Neural progenitor cell (in vitro differentiated cells): Measurements from ENCODE around the gene PRUNE2. TPM values are rescaled to one million over a fixed set of nuclear protein-coding genes. Genes with fewer than 3 reads are reported as not detected.
A peak's percentile ranks its signal among the peaks of the same experiment; 100 is the strongest.

Source experiments
- DNase-seq: peaks from one replicate; pipeline ENCODE4 v3.0.0-alpha.2; 2016; ENCODE audit warnings: low spot score
- H2AFZ ChIP-seq: fragments of 200-600 bp; sonication (generic); replicated peaks from 2 replicates; pipeline ENCODE4 v1.6.1; 2016; ENCODE audit warnings: antibody characterized with exemption
- H3F3A ChIP-seq: fragments of 200-600 bp; sonication (generic); 2 replicates; pipeline ENCODE4 v1.6.1; 2016; ENCODE audit warnings: antibody characterized with exemption, low read depth
- H3K27ac ChIP-seq: fragments of 200-600 bp; sonication (generic); 2 replicates; pipeline ENCODE4 v1.5.1; 2016; ENCODE audit warnings: mild to moderate bottlenecking
- H3K27me3 ChIP-seq: fragments of 200-600 bp; sonication (generic); 2 replicates; pipeline ENCODE4 v1.6.1; 2016; ENCODE audit warnings: mild to moderate bottlenecking, moderate library complexity
- H3K36me3 ChIP-seq: fragments of 200-600 bp; sonication (generic); 2 replicates; pipeline ENCODE4 v1.5.1; 2016
- H3K4me1 ChIP-seq: fragments of 200-600 bp; sonication (generic); 2 replicates; pipeline ENCODE4 v1.6.1; 2016; ENCODE audit warnings: mixed run types
- H3K4me2 ChIP-seq: fragments of 200-600 bp; sonication (generic); 2 replicates; pipeline ENCODE4 v1.6.1; 2016
- H3K4me3 ChIP-seq: fragments of 200-600 bp; sonication (generic); 2 replicates; pipeline ENCODE4 v1.5.1; 2016
- H3K79me2 ChIP-seq: fragments of 200-600 bp; sonication (generic); 2 replicates; pipeline ENCODE4 v1.6.1; 2016; ENCODE audit warnings: low read depth
- H3K9ac ChIP-seq: fragments of 200-600 bp; sonication (generic); 2 replicates; pipeline ENCODE4 v1.6.1; 2016
- H3K9me3 ChIP-seq: fragments of 200-600 bp; sonication (generic); 2 replicates; pipeline ENCODE4 v1.5.1; 2016; ENCODE audit warnings: low read depth
- H4K20me1 ChIP-seq: fragments of 200-600 bp; sonication (generic); 2 replicates; pipeline ENCODE4 v1.6.1; 2016; ENCODE audit warnings: low read depth
- H3K27ac Mint-ChIP-seq: 3 replicates; pipeline ENCODE4 v1.8.0; 2021; ENCODE audit warnings: mixed read lengths
- H3K27me3 Mint-ChIP-seq: 2 replicates; pipeline ENCODE4 v1.8.0; 2022; ENCODE audit warnings: low read depth, mild to moderate bottlenecking, inconsistent platforms, moderate library complexity, mixed read lengths; ENCODE audit not compliant: insufficient read depth
- H3K36me3 Mint-ChIP-seq: 3 replicates; pipeline ENCODE4 v1.8.0; 2021; ENCODE audit warnings: mixed read lengths
- H3K4me1 Mint-ChIP-seq: 3 replicates; pipeline ENCODE4 v1.8.0; 2021; ENCODE audit warnings: mixed read lengths
- H3K4me3 Mint-ChIP-seq: 3 replicates; pipeline ENCODE4 v1.8.0; 2021; ENCODE audit warnings: mild to moderate bottlenecking, moderate library complexity, mixed read lengths
- H3K9me3 Mint-ChIP-seq: 3 replicates; pipeline ENCODE4 v1.8.0; 2020; ENCODE audit warnings: mixed read lengths
- EZH2 ChIP-seq: fragments of 200-600 bp; sonication (generic); IDR thresholded peaks from 2 replicates; pipeline ENCODE4 v1.6.1; 2017; ENCODE audit warnings: antibody characterized with exemption, mild to moderate bottlenecking, moderate library complexity
- EZH2phosphoT487 ChIP-seq: fragments of 200-600 bp; sonication (generic); IDR thresholded peaks from 2 replicates; pipeline ENCODE4 v1.6.1; 2017; ENCODE audit warnings: antibody characterized with exemption
- total RNA-seq: library from RNA; depleted of rRNA; stranded (reverse); fragments of >200 nt; gene quantifications from 2 replicates; pipeline ENCODE4 v1.2.3, GENCODE V29; 2015; ENCODE audit warnings: low replicate concordance
- TF ChIP-seq, protein P1 (sequence below): fragments of 200-600 bp; sonication (generic); IDR thresholded peaks from 2 replicates; pipeline ENCODE4 v1.5.1; 2017; ENCODE audit warnings: antibody characterized with exemption, mild to moderate bottlenecking

The PRUNE2 gene
- total RNA-seq, 1 donor from 2014 or later: 28.2 TPM

DNA sequence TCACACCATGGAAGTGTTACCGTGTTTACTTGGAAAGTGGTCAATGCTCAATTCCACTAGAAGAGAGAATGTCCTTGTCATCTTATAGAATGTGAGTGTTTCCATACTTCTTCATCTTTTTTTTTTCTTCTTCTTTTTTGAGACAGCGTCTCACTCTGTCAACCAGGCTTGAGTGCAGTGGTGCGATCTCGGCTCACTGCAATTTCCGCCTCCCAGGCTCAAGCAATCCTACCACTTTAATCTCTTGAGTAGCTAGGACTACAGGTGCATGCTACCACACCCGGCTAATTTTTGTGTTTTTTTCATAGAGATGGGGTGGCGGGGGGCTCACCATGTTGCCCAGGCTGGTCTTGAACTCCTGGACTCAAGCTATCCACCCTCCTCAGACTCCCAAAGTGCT lies 278.9 kb downstream of the PRUNE2 start:
- H3K27ac ChIP-seq: no peak overlapping the region
- peaks cover 11% of the 10 kb centered on the region for H3K4me1 ChIP-seq
- no peaks in the 10 kb centered on the region for H3K36me3 ChIP-seq
- no peak overlapping the region for H3K4me3 Mint-ChIP-seq
- DNase-seq: no peak
- H3K36me3 Mint-ChIP-seq: peaks cover 2% of the 10 kb centered on the region
- H3F3A ChIP-seq: no peaks in the 10 kb centered on the region
- H2AFZ ChIP-seq: no peak overlapping the region
- H4K20me1 ChIP-seq: no peaks in the 10 kb centered on the region
- H3K4me1 Mint-ChIP-seq: peaks cover 20% of the 10 kb centered on the region
- H3K9me3 ChIP-seq: no peaks in the 10 kb centered on the region
- no peak overlapping the region for H3K4me3 ChIP-seq
- H3K27me3 Mint-ChIP-seq: peaks cover 3% of the 10 kb centered on the region
- no peaks in the 10 kb centered on the region for H3K27me3 ChIP-seq
- TF ChIP-seq EZH2phosphoT487: no peak
- TF ChIP-seq EZH2: no peak
- TF ChIP-seq, protein P1, sequence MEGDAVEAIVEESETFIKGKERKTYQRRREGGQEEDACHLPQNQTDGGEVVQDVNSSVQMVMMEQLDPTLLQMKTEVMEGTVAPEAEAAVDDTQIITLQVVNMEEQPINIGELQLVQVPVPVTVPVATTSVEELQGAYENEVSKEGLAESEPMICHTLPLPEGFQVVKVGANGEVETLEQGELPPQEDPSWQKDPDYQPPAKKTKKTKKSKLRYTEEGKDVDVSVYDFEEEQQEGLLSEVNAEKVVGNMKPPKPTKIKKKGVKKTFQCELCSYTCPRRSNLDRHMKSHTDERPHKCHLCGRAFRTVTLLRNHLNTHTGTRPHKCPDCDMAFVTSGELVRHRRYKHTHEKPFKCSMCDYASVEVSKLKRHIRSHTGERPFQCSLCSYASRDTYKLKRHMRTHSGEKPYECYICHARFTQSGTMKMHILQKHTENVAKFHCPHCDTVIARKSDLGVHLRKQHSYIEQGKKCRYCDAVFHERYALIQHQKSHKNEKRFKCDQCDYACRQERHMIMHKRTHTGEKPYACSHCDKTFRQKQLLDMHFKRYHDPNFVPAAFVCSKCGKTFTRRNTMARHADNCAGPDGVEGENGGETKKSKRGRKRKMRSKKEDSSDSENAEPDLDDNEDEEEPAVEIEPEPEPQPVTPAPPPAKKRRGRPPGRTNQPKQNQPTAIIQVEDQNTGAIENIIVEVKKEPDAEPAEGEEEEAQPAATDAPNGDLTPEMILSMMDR: no peak
- H3K9ac ChIP-seq: no peak overlapping the region
- no peak overlapping the region for H3K4me2 ChIP-seq
- H3K79me2 ChIP-seq: no peaks in the 10 kb centered on the region
- H3K27ac Mint-ChIP-seq: no peak overlapping the region
- no peaks in the 10 kb centered on the region for H3K9me3 Mint-ChIP-seq

DNA sequence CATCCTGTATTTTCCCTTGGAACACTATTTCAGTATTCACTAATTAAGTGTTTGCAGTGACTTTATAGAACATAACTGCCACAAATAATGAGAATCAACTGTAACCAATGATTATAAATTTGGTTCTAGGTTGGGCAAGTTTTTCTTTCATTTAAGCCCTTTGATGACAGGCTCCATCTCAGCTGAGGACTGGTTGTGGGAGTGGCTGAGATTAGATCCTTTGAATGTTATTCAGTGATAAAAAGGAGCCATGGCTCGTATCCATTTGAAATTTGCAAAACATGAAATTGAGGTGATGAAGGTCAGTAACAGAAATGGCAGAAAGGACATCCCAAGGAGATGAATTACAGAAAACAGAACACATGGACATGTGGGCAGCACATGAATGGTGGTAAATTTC lies 279.8 kb downstream of the PRUNE2 start:
- Histone ChIP-seq H3K4me3 (no peak overlapping the region), H3K36me3 (no peaks in the 10 kb centered on the region), H3K9me3 (no peaks in the 10 kb centered on the region), H3K9ac (no peak overlapping the region), H3K4me2 (no peak overlapping the region), H4K20me1 (no peaks in the 10 kb centered on the region), H3F3A (no peaks in the 10 kb centered on the region), H3K4me1 (peaks cover 11% of the 10 kb centered on the region), H2AFZ (no peak overlapping the region), H3K27me3 (no peaks in the 10 kb centered on the region), H3K79me2 (no peaks in the 10 kb centered on the region), H3K27ac (no peak overlapping the region)
- Mint-ChIP-seq H3K4me3 (no peak overlapping the region), H3K9me3 (no peaks in the 10 kb centered on the region), H3K4me1 (peaks cover 20% of the 10 kb centered on the region), H3K36me3 (no peaks in the 10 kb centered on the region), H3K27ac (no peak overlapping the region), H3K27me3 (peaks cover 3% of the 10 kb centered on the region)
- no peak for TF ChIP-seq EZH2phosphoT487
- TF ChIP-seq, protein P1: no peak
- no peak for DNase-seq

DNA sequence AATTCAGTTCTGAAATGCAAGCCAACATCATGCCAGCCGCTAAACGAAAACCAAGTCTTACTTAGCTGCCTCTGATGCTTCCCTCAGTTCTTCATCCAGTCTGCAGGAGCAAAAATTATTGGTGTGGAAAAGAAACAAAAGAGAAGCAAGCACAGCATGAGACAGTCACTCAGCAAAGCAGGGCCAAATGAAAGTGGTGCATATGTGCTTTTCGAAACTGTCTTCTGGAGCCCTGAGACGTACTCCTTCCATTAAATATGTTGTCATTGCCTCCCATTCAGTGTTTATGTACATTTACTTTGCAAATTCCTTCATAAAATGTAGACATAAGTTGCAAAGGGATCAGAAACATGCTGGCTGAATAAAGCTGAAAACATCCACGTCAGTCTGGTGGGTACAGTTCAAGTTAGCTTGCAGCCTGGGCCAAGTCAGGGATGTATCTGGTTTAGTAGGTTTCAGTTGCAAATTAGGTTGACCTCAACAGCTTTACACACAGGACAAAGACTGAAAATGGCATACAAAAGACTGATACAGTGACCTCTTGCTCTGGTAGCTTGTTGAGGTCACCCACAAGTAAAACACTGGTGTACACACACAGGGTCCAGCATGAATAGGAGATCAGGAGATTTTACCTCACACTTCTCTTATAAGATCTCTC lies 281.4 kb downstream of the PRUNE2 start:
- no peaks in the 10 kb centered on the region for H3K27me3 ChIP-seq
- no peaks in the 10 kb centered on the region for H4K20me1 ChIP-seq
- no peaks in the 10 kb centered on the region for H3F3A ChIP-seq
- peaks cover 11% of the 10 kb centered on the region for H3K4me1 ChIP-seq
- H3K9me3 Mint-ChIP-seq: no peaks in the 10 kb centered on the region
- peak overlapping the region; percentile 55 for H3K27ac Mint-ChIP-seq
- no peaks in the 10 kb centered on the region for H3K79me2 ChIP-seq
- H3K4me3 ChIP-seq: no peak overlapping the region
- no peak overlapping the region for H2AFZ ChIP-seq
- peaks cover 20% of the 10 kb centered on the region for H3K4me1 Mint-ChIP-seq
- no peaks in the 10 kb centered on the region for H3K36me3 ChIP-seq
- peak; percentile 15 for DNase-seq
- H3K27ac ChIP-seq: no peak overlapping the region
- H3K9ac ChIP-seq: no peak overlapping the region
- H3K36me3 Mint-ChIP-seq: no peaks in the 10 kb centered on the region
- no peaks in the 10 kb centered on the region for H3K9me3 ChIP-seq
- no peak overlapping the region for H3K4me3 Mint-ChIP-seq
- peak overlapping the region; percentile 45 for H3K4me2 ChIP-seq
- peaks cover 3% of the 10 kb centered on the region for H3K27me3 Mint-ChIP-seq
- TF ChIP-seq EZH2 (no peak), EZH2phosphoT487 (no peak)
- TF ChIP-seq, protein P1: no peak
